Testis (tissue), 2 donors: ENCODE data around the gene HAS3.

Experiments used
- CTCF ChIP-seq, 3 experiments: fragments of 450-650 bp in 2 of 3; fragments of 200-600 bp in 1 of 3; sonication (generic) in 1 of 3; IDR thresholded peaks; one replicate each; pipeline ENCODE4 v1.5.1; 2016 to 2019; ENCODE audit warnings: antibody characterized with exemption in 3 of 3, mild to moderate bottlenecking in 2 of 3, moderate library complexity in 1 of 3
- POLR2A ChIP-seq: fragments of 450-650 bp; IDR thresholded peaks from one replicate; pipeline ENCODE4 v1.6.1; 2017; ENCODE audit warnings: antibody characterized with exemption, mild to moderate bottlenecking, moderate library complexity

DNA sequence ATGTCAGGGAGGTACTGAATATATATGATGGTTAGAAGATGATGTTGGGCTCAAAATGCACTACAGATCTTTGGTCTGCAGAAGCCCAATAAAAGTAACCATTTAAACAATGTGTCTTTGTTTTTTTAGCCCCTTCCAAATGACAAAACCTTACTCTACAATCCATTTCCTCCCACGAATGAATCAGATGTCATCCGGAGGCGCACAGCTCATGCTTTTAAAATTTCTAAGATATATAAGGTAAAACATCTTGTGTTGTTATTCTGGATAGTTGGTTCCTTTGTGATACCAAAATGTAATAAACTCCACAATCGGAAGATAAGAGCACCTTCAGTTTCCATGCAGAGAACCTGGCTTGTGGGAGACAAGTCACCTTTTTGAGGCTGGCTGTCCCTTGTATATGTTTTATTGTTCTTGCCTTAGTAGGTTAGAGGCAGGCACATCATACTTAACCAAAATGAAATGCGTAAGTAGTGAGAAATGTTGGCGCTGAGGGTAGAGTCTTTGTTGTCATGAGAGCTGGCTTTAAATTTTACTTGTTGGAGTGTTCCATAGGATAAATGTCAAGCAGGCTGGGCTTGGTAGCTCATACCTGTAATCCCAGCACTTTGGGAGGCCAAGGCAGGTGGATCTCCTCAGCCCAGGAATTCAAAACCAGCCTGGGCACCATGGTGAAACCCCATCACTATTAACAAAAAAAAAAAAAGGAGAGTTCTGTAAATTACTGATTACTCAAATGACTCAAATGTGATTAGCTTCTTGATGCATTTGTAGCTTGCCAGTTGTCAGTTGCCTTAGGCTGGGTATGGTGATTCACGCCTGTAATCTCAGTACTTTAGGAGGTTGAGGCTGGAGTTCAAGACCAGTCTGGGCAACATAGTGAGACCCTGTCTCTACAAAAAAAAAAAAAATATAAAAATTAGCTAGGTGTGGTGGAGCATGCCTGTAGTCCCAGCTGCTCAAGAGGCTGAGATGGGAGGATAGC is 61.8 kb downstream of the HAS3 start:
- TF ChIP-seq POLR2A (no peak), CTCF (IDR thresholded peaks at IDR 0.05) (no peak)
